GM19397 (cell line): ENCODE measurements around the gene UBR1.

ENCODE experiments used
- ATAC-seq: cut with Tn5 transposase; IDR thresholded peaks from one replicate; pipeline ENCODE4 v1.9.1; 2021; ENCODE audit warnings: mild to moderate bottlenecking, moderate library complexity; ENCODE audit not compliant: unreplicated experiment

Gene UBR1

DNA sequence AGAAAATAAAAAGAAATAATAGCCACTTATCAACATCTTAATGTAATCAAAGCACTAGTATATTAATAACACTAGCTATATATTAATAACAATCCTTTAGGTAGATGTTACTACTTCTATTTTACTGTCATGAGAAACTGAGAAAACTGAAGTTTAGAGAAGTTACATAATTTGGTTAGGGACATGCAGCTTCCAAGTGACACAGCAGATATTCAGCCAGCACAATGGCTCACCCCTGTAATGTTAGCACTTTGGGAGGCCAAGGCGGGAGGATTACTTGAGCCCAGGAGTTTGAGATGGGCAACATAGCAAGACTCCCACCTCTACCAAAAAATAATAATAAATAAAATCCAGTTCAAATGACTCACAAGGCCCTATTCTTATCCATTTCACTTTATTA is 1.9 kb upstream of the UBR1 start:
- no peak for ATAC-seq

DNA sequence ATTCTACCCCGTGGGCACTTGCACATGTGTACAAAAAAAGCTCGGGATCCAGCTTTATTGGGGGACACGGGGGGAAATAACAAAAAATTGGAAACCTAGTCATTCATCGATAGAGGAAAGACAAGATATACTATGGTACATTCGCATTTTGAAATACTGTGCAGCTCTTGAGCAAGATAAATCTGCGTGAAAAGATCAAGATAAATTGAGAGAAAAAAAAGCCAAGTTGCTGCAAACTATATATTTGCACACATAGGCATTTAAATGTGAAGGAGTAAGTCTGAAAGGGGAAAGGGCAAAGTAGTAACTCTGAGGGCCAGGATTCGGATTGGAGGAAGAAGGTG is 620 bp upstream of the UBR1 start:
- ATAC-seq = no peak

GRCh38 chr15:43105077-43105736 is 631 bp downstream of the UBR1 start:
- ATAC-seq = peak; percentile 9

DNA sequence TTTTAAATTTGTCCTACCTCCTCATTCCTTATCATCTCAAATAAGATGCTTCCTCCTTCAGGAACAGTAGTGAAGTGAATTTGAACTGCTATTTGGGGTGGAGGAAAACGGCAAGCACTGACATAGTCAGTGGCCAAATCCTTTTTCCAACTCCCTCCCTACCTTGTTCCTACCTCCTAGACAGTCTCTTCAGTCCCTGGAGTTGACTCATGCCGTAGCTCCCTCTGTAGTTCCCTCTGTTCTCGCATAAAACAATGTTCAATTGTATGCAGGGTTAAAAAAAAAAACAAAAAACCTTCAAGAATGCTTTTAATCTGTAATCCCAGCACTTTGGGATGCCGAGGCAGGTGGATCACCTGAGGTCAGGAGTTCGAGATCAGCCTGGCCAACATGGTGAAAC is 1.4 kb downstream of the UBR1 start:
- ATAC-seq = no peak

DNA sequence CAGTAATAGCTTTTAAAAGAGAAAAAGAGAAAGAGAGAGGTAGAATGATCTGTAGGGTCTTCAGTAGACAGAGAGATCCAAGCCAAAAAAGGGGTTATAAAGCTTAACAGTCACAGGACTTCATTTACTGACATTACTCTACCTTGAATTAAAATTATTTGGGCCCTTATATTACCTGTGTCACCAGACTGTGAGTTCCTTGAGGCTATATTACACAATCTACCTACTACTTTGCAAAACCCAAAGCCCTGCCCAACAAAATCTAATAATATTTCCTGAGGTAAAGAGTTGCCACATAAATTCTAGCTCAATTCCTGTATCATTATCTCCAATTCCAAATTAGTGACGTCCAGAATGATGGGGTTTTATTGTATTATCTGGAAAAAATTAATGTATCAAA is 1.9 kb downstream of the UBR1 start:
- no peak for ATAC-seq

GRCh38 chr15:43102187-43102586 is 3.7 kb downstream of the UBR1 start:
- no peak for ATAC-seq

GRCh38 chr15:43100971-43101370 is 4.9 kb downstream of the UBR1 start:
- no peak for ATAC-seq

- ATAC-seq = no peak
Measured at GRCh38 chr15:43099105-43099845, 6.6 kb downstream of the UBR1 start.

DNA sequence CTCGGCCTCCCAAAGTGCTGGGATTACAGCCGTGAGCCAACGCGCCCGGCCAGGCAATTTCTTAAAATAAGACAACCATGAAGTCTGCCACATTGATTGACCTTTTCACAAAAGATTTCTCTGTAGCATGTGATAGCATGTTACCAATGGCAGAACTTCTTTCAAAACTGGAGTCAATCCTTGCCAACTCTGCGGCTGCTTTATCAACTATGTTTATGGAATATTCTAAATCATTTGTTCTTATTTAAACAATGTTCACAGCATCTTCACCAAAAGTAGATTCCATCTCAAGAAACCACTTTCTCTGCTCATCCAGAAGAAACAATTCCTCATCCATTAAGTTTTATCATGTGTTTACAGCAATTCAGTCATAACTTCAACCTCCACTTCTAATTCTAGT is 9.4 kb downstream of the UBR1 start:
- no peak for ATAC-seq

DNA sequence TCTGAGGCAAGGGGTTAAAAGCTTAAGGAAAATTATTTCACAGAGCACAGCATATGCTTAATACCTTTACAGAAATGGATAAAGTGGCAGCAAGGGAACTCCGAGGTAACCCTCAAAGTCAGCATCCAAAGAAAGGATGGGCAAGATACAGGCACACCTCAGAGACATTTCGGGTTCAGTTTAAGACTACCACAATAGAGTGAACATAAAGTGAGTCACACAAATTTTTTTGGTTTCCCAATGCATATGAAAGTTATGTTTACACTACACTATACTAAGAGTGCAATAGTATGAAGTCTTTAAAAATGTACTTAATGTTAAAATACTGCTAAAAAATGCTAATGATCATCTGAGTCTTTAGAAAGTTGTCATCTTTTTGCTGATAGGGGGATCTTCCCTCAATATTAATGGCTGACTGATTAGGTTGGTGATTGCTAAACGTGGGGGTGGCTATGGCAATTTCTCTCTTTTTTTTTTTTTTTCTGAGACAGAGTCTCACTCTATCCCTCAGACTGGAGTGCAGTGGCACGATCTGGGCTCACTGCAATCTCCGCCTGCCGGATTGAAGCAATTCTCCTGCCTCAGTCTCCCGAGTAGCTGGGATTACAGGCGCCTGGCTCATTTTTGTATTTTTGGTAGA is 10.0 kb downstream of the UBR1 start:
- ATAC-seq = no peak

- no peak for ATAC-seq
Measured at GRCh38 chr15:43095243-43095642, 10.6 kb downstream of the UBR1 start.

DNA sequence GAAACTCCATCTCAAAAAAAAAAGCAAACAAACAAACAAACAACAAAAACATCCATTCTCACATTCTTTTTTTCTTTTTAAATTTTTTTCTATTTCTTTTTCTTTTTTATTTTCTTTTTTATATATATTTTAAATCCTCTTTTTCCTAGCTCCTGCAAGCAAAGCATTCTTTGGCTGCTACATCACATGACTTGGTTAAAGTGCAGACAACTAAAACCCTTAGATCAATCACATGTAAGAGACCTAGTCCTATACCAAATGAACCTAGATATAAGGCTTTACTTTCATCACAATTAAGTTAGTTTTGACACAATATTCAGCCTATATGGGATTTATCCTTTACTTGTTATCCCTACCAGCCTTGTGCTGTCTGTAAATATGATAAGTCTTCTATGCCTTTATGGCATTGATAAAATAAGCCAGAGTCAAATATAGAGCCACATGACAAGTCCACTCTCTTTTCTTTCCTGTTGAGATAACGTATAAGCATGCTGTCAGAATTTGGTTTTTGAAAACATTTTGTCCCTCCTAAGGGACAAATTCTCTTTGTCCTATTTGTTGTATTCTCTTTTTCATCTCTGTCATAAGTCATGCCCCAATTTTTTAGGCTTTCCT is 11.3 kb downstream of the UBR1 start:
- ATAC-seq = no peak

GRCh38 chr15:43093026-43093425 is 12.8 kb downstream of the UBR1 start:
- no peak for ATAC-seq

DNA sequence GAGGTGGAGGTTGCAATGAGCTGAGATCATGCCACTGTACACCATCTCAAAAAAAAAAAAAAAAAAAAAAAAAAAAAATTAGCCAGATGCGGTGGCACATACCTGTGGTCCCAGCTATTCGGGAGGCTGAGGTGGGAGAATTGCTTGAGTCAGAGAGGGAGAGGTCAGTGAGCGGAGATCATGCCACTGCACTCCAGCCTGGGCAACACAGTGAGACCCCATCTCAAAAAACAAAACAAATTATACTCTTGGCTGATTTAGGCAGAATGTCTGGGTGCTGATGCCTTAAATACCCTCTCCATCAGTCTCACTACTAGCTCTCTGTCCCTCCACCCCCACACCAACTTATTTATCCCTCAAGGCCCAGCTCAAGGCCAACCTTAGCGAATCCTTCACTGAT is 14.0 kb downstream of the UBR1 start:
- no peak for ATAC-seq

GRCh38 chr15:43086551-43086950 is 19.3 kb downstream of the UBR1 start:
- ATAC-seq = no peak

GRCh38 chr15:43085921-43086320 is 19.9 kb downstream of the UBR1 start:
- ATAC-seq = no peak

DNA sequence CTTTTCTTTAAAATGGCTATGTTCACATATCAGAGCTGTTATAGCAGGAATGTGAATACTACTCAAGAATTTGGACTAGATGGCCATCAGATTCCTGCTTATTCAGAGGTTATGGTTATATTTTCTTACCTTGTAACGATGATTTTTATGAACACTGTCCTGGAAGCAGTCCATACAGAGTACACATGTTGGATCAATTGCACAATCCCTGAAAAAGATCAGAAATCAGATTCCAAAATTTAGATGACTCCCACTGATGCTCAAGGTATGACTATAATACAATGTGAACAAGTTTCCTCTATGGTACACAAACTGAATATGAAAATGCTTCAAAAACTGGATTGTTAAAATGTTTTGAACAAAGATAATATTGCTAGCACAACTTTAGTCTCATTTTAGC is 23.3 kb downstream of the UBR1 start:
- no peak for ATAC-seq

DNA sequence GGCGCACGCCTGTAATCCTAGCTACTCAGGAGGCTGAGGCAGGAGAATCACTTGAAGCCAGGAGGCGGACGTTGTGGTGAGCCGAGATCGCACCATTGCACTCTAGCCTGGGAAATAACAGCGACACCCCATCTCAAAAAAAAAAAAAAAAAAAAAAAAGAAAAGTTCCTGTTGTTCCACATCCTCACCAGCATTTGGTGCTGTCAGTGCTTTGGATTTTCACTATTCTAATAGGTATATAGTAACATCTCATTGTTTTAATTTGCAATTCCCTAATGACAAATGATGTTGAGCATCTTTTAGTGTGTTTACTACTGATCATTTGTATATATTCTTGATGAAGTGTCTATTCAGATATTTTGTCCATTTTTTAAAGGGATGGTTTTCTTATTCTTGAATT is 24.6 kb downstream of the UBR1 start:
- no peak for ATAC-seq

DNA sequence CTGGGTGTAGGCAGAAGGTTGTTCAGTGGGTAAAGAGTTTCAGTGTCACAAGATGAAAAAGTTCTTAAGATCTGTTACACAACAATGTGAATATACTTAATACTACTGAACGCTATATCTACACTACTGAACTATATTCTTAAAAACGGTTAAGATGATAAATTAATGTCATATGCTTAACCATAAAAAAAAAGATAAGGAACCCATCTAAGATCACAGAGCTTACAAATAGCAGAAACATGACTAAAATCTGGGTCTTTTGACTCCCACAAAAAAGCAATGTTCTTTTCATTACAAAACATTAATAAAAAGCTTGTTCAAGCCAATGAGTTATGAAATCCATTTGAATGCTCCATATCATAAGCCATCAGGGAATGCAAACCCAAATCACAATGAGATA is 34.4 kb downstream of the UBR1 start:
- no peak for ATAC-seq

DNA sequence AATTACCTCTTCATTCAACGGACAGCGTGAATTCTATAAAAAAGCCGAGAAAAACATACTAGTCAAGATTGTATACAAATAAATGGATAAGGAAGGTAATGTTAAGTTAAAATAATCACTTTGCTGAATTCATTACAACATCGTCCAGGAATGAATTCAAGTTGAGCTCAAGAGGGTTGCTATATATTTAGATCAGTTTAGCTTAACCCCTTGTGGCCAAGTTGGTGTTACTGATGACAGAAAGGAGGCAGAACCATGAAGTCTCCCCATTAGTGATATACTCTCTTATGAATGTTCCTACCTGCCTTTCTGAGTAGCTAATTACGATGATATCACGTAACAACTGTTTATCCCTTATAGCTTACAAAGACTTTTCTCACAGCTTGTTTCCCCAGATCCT is 34.9 kb downstream of the UBR1 start:
- ATAC-seq = no peak

DNA sequence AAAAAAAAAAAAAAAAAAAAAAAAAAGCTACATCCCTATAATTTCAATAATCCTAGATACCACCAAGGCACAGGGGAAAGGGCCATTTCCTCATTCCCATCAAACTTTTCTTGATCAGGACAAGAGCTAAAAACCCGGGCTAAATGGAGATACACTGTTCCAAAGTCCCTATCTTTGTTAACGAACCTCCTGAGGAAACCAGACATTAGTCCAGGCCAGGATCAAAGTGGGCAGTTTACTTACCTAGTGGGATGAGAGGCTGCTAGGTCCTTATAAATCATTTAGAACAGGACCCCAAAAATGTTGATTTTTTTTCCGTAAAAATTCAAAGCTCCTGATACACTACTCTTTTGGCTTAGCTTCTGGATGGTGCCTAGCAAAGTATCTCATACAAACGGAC is 35.6 kb downstream of the UBR1 start:
- ATAC-seq = no peak
